Astrocyte (in vitro differentiated cells and primary cell): Measurements from ENCODE around the gene CHTOP.

Experiments used
- CTCF ChIP-seq: IDR thresholded peaks from 2 replicates; pipeline ENCODE4 v1.5.1; 2011; ENCODE audit warnings: low read depth, mild to moderate bottlenecking, inconsistent platforms, low read length, moderate library complexity; ENCODE audit not compliant: insufficient read depth
- EZH2 ChIP-seq: IDR thresholded peaks from 2 replicates; pipeline ENCODE4 v1.6.1; 2012; ENCODE audit warnings: mild to moderate bottlenecking, low read length, inconsistent platforms; ENCODE audit not compliant: insufficient read depth

GRCh38 chr1:153648000-153648643 lies 14.3 kb downstream of the CHTOP start:
- no peak for TF ChIP-seq CTCF
- TF ChIP-seq EZH2: no peak
